ENCODE data around the gene FAM114A1. TPM values are rescaled to one million over a fixed set of nuclear protein-coding genes. Genes with fewer than 3 reads are reported as not detected.

The FAM114A1 gene
- total and polyA plus RNA-seq, 2 of the 8 experiments (the other 6 are each of a cell fraction or from before 2014, with no cell fraction given) = 9.5 to 12.0 TPM

GRCh38 chr4:38982361-38983095 lies 114.9 kb downstream of the FAM114A1 start:
- Histone ChIP-seq H3K27ac (ENCODE audit: low read depth, low read length) (no peak overlapping the region), H3K56ac (replicated peaks; ENCODE audit: insufficient read length, low read depth, low read length) (no peak overlapping the region), H4K8ac (ENCODE audit: extremely low read depth, insufficient read depth, low read length) (no peak overlapping the region), H2BK20ac (ENCODE audit: low read length) (no peak overlapping the region), H3K23me2 (ENCODE audit: low read depth, low read length) (no peaks in the 10 kb centered on the region), H3K18ac (ENCODE audit: extremely low read depth, low read length) (no peak overlapping the region), H3K36me3 (ENCODE audit: control insufficient read depth in 2 of 4, insufficient read depth in 4 of 4, low read length in 3 of 4) (no peaks in the 10 kb centered on the region), H3K79me2 (ENCODE audit: control insufficient read depth in 1 of 2, insufficient read depth in 2 of 2, low read length in 2 of 2) (no peaks in the 10 kb centered on the region), H3K4me1 (replicated peaks in 1 of 4; ENCODE audit: control insufficient read depth in 3 of 4, insufficient read depth in 4 of 4, low read length in 3 of 4) (no peaks in the 10 kb centered on the region; a peak in 1 of 7 replicates), H2BK15ac (ENCODE audit: low read length) (no peak overlapping the region), H3K4ac (replicated peaks; ENCODE audit: insufficient read length, low read depth, low read length) (no peak overlapping the region), H4K20me1 (replicated peaks in 1 of 2; ENCODE audit: control insufficient read depth in 1 of 2, insufficient read depth in 2 of 2, low read length in 2 of 2) (no peaks in the 10 kb centered on the region), H2BK5ac (ENCODE audit: low read depth, low read length) (no peak overlapping the region), H3K27me3 (replicated peaks in 1 of 4; ENCODE audit: control insufficient read depth in 3 of 4, extremely low read depth in 1 of 4, insufficient read depth in 3 of 4, low read length in 3 of 4) (no peaks in the 10 kb centered on the region), H2AFZ (ENCODE audit: low read length) (no peak overlapping the region), H2BK120ac (replicated peaks; ENCODE audit: low read depth, low read length) (no peak overlapping the region), H3K79me1 (ENCODE audit: low read depth, low read length) (no peaks in the 10 kb centered on the region), H4K5ac (ENCODE audit: insufficient read length, low read depth, low read length) (no peak overlapping the region), H3K14ac (ENCODE audit: insufficient read length) (no peak overlapping the region), H2BK12ac (ENCODE audit: low read depth, low read length) (no peak overlapping the region), H3K9ac (replicated peaks in 1 of 4; ENCODE audit: extremely low read depth in 1 of 4, low read depth in 3 of 4, low read length in 3 of 4) (no peak overlapping the region), H4K91ac (replicated peaks; ENCODE audit: insufficient read length, low read length) (no peak overlapping the region), H3K23ac (ENCODE audit: insufficient read length) (no peak overlapping the region), H3K4me2 (ENCODE audit: insufficient read depth in 1 of 2, low read depth in 2 of 2, low read length in 2 of 2) (no peak overlapping the region), H3K9me3 (ENCODE audit: insufficient read depth in 2 of 2, low read depth in 1 of 2, low read length in 1 of 2) (no peaks in the 10 kb centered on the region), H3K4me3 (ENCODE audit: extremely low read depth in 1 of 4, insufficient read depth in 2 of 4, low read depth in 3 of 4, low read length in 4 of 4) (no peak overlapping the region), H2AK5ac (ENCODE audit: low read depth, low read length) (no peak overlapping the region)
- ChIA-PET CTCF (ENCODE audit: partially characterized antibody) (no interaction called here), POLR2A (ENCODE audit: partially characterized antibody) (no interaction called here)
- FAIRE-seq = no peak
- TF ChIP-seq SIRT6 (IDR thresholded peaks at IDR 0.05; ENCODE audit: low read length) (no peak), POLR2A (IDR thresholded peaks at IDR 0.05; ENCODE audit: control extremely low read depth in 1 of 2, low read depth in 2 of 2, low read length in 2 of 2) (no peak), RNF2 (IDR thresholded peaks at IDR 0.05; ENCODE audit: borderline replicate concordance, low read depth, low read length, missing control alignments, poor library complexity, severe bottlenecking) (no peak), GABPA (IDR thresholded peaks at IDR 0.05; ENCODE audit: borderline replicate concordance, insufficient read depth, low read length) (no peak), POU5F1 (IDR thresholded peaks at IDR 0.05; ENCODE audit: low read depth, low read length) (no peak), HDAC6 (IDR thresholded peaks at IDR 0.05; ENCODE audit: low read depth, low read length) (no peak), SIN3A (conservative IDR thresholded peaks at IDR 0.05 in 1 of 2, IDR thresholded peaks at IDR 0.05 in 1 of 2; ENCODE audit: low read depth in 1 of 2, low read length in 2 of 2) (no peak), ZNF274 (IDR thresholded peaks at IDR 0.05; ENCODE audit: borderline replicate concordance, extremely low read depth, low read length) (no peak)
- 89% methylated on average over 5 of the region's 5 CpGs; no CpG with 5 or more reads in 1 of the 2 experiments for WGBS, 2 experiments (ENCODE audit: extremely low coverage in 1 of 2, insufficient coverage in 1 of 2, insufficient read length in 1 of 2, insufficient replicate concordance in 2 of 2, low coverage in 1 of 2, low lambda C conversion rate in 2 of 2, missing lambda C conversion rate in 1 of 2)
- no peak for DNase-seq (ENCODE audit: low read depth in 1 of 2, low spot score in 2 of 2)

Measured in H1 (cell line).